Right ventricle myocardium superior (tissue), 1 donor: Measurements from ENCODE around the gene HDHD5. TPM values are rescaled to one million over a fixed set of nuclear protein-coding genes. Genes with fewer than 3 reads are reported as not detected.

Experiments used
- ATAC-seq: fragments of 200-7000 bp; cut with Tn5 transposase; one replicate; pipeline ENCODE4 v1.9.1; 2020; ENCODE audit warnings: mild to moderate bottlenecking; ENCODE audit not compliant: poor library complexity
- DNase-seq: peaks from one replicate; pipeline ENCODE4 v3.0.0-alpha.2; 2020
- intact Hi-C: fragments of 100-400 bp; cut with DNase I; formaldehyde crosslinking; loops from one replicate; pipeline ENCODE4 v1.11.2; 2022
- total RNA-seq: library from RNA; stranded (reverse); fragmentation: NEBNext Ultra II Directional; extraction: Animal tissue kit (Norgen Biotek cat#: 25700); gene quantifications from one replicate; pipeline ENCODE4 v1.2.1, GENCODE V29; 2021
- donor health status: DM: no; HTN: yes; CAD: no; lungs with severe emphysema.

Gene HDHD5
- total RNA-seq, 1 donor from 2014 or later, result 59.8 TPM

GRCh38 chr22:17097701-17098100, 61.4 kb downstream of the HDHD5 start:
- no peak for ATAC-seq
- intact Hi-C loops, result no loop called here
- DNase-seq, result no peak

DNA sequence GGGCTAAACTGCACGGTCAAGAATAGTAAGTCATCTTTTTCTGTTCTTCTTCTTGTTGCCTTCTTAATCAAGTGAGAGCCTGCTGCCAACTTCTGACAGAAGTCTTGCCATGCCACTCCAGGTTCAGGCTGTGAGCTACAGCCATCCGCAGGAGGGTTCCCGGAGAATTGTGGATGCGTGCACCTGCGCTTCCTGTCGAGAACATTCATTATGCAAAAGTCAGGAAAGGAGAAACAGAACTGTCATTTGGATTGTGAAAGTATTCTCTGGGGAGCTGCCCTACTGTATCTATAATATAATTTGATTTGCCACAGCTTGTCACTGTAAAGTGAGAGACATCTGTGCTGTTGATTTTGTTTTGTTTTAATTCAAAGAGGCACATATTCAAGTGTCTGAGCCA, 62.0 kb downstream of the HDHD5 start:
- intact Hi-C loops, result no loop called here
- no peak for DNase-seq

DNA sequence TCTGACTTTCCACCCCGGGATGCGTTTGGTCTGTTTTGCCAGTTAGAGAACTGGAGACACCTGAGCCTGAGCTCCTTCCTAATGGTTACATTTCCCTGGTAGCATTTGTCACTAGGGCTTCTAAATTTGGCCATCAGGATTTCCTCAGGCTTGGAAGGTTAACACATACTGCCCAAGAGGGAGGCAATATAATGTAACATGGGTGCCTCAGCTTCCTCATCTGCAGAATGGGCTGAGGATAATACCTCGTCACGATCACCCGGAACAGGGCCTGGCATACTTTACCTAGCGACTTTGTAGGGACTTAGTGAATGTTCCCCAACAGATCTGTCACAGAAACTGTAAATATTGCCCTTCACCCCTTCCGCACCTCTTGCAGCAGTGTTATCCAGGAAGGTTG, 63.0 kb downstream of the HDHD5 start:
- ATAC-seq (no peak), DNase-seq (no peak)
- intact Hi-C loops, result no loop called here

More for the DNA sequence above, 62.0 kb downstream of the HDHD5 start:
- no peak for ATAC-seq

GRCh38 chr22:17095538-17095937, 63.5 kb downstream of the HDHD5 start:
- no peak for DNase-seq
- intact Hi-C loops, result no loop called here
- no peak for ATAC-seq

GRCh38 chr22:17093081-17093480, 66.0 kb downstream of the HDHD5 start:
- ATAC-seq (no peak), DNase-seq (no peak)
- intact Hi-C loops, result no loop called here

DNA sequence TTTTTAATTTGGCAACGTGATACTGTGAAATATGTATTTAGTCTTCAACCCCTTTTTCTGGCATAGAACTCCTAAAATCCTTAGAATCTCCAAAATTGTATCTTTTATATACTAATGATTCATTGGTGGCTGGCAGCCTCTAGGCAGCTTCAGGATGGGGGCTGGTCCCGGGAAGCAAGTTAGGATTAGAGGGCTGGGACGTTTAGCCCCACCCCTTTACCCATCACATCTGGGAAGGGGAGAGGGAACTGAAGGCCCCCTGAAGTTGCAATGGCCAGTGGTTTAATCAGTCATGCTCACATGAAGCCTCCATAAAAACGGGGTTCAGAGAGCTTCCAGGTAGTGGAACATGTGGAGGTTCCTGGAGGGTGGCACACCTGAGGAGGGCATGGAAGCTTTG, 67.2 kb downstream of the HDHD5 start:
- intact Hi-C loops, result no loop called here
- ATAC-seq, result no peak
- DNase-seq, result no peak

DNA sequence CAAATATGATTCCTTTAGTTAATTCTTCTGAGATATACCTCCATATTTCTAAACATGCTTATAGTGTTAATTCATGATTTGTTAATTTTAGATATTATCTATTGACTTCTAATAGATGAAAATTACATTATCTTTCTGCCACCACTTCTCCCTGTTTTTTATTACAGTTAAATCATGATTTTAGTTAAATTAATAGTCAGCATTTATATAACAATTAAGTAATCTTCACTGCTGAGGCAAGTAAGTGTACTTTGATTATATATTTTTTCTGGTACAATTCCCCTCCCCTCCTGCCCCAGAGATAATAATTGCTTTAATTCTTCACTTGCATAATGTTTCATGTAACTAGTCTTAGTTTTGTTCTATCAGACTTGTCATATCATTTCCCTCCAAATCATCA, 68.5 kb downstream of the HDHD5 start:
- intact Hi-C loops, result no loop called here
- DNase-seq (no peak), ATAC-seq (no peak)

Other genes starting within 250 kb of the HDHD5 start
- gene GAB4, start 151.1 kb downstream of the HDHD5 start, total RNA-seq, result not detected
- 7.5 TPM for gene IL17RA, start 74.3 kb downstream of the HDHD5 start, total RNA-seq
- 1.9 TPM for gene TMEM121B, start 37.9 kb downstream of the HDHD5 start, total RNA-seq
- 40.1 TPM for gene ADA2, start 60.2 kb upstream of the HDHD5 start, total RNA-seq
- 5.5 TPM for gene CECR2, start 210.2 kb upstream of the HDHD5 start, total RNA-seq